GM19455 (cell line): Measurements from ENCODE around the gene PLEKHA8.

Source experiments
- ATAC-seq: cut with Tn5 transposase; IDR thresholded peaks from one replicate; pipeline ENCODE4 v1.9.1; 2021; ENCODE audit not compliant: unreplicated experiment

PLEKHA8 gene

DNA sequence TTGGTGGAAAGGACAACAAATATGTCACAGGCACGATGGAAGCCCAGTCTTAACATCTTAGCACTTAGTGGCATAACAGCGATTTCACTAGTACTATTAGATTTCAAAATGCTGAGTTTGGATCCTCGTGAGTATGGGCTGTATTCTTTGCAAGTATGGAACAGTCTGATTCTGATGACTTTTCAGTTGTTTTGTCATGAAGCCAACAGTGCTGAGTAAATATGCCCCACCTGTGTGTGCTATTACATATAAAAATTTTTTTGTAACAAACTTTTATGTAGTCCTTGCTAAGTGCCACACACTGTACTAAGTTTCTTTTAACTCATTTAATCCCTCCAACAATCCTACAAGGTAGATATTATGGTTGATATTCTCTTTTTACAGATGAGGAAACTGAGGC, 137.4 kb downstream of the PLEKHA8 start:
- ATAC-seq: no peak

- no peak for ATAC-seq
These were observed 138.1 kb downstream of the PLEKHA8 start for GRCh38 chr7:30166155-30166840.

GRCh38 chr7:30166841-30167235, 138.6 kb downstream of the PLEKHA8 start:
- no peak for ATAC-seq

DNA sequence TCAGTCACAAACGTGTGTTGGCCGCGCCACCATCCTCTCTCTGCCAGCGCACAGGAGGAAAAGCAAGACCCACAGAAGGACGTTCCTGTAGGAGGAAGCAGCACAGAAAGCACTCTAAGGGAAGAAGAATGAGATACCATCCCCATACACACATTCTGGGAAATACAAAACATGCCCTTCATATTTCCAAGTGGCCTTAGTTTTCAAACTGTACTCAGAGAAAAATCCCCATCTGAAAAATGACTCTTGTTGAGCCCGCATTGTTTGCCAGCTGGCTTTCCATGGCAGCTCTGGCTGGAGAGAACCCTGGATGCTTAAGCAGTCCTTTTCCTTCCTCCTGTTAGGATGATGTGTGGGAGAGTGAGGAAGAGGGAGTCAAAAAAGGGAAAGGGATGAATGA, 139.7 kb downstream of the PLEKHA8 start:
- no peak for ATAC-seq

DNA sequence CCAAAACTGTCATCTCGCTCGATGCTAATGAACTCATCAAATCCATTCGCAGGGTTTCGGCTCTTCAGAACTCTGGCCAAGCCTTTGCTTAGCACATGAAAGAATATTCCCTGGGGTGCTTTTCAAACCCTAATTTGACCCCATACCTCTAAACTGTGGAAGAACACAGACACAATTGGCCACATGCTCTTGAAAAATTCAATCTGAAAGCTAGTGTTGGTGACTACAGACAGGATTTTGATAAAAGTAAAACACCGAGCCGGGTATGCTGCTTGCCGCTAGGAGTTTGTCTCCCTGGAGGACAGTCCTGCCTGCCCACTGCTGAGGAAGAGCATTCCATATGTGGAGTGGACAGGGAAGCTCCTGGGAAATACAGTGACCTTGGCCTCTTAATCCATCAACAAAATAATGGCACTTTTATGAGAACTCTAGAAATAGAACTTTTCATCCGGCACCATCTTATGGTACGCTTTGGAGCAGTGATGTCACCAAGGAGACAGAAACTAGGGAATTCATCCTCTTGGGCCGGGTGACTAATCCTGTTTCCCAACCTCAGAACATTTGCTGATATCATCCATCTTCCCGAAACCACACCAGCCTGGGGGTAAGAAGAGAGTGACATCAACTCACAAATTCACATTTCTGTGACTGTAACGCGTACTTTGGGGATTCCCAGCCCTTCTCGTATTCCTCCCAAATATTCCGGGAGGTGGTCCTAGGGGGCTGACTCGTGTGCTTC, 140.8 kb downstream of the PLEKHA8 start:
- no peak for ATAC-seq

- no peak for ATAC-seq
These were observed 141.4 kb downstream of the PLEKHA8 start for GRCh38 chr7:30169579-30169978.

GRCh38 chr7:30170476-30171205, 142.4 kb downstream of the PLEKHA8 start:
- ATAC-seq: no peak

GRCh38 chr7:30171766-30172447, 143.7 kb downstream of the PLEKHA8 start:
- ATAC-seq: no peak

DNA sequence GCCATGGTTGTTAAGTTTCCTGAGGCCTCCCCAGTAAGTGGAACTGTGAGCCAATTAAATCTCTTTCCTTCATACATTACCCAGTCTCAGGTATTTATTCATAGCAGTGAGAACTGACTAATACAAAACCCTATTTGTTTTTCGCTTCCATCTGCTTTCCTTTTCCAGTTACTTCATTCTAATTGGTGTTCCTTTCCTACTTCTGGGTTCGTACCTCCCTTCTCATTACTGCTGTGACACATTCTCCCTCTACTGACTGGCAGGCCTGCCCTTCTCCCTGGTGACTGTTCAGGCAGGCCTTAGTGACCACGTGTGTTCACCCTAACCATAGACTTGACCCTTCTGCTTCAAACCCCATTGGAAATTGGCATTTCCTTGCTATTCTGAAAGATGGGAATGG, 144.2 kb downstream of the PLEKHA8 start:
- ATAC-seq: no peak

DNA sequence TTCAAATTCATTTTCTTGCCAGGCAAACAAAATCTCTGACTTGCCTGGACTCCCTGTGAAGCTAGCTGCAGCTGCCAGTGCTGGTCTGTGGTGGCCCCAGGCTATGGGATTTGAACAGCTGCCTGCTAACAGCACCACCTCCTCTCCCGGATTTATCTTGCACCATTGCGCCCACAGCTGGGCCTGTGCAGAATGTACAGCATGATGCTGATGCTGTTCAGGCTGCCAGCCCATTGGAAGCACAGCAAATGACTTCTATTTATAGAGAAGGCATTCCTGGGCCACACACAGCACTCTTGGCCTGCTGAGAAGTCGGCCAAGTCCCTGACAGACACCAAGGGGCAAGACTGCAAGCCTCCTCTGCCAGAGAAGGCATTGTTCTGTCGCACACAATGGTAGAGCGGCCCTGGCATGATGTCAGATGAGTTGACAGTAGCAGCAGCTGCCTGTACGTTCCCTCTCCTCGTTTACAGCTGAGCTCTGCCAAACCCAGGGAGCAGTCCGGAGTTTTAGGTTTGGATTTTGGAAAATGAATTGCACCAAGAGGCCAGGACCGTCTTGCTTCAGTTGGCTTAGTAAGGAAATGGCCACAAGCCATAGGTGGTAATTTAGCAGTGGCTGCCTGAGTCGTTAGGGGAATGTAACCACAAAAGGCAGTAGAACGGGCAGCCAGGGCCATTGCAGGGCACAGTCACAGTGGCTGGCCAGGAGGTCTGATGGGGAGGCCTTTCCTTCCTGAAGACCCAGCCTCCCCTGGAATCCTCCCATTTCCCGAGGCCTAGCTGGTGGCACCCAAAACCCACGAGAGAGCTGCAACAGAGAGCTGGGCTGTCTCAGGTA, 145.1 kb downstream of the PLEKHA8 start:
- ATAC-seq: no peak

DNA sequence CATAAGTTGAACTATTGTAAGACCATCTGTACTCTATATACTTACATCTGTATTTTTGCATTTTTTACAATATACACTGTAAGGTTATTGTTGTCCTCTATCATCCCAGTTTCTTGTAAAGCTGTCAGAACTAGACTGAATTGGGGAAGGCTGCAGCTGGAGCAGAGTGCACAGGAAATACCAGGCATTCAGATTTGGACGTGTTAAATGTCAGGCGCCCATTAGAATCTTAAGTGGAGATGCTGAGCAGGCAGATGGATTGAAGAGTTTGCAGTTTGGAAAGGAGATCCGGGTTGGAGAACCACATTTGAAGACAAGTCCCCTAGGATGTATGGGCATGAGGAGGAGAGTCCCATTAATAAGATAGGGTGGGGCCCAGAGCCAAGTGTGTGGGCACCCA, 147.0 kb downstream of the PLEKHA8 start:
- ATAC-seq: no peak

- ATAC-seq: no peak
These were observed 147.5 kb downstream of the PLEKHA8 start for GRCh38 chr7:30175636-30176147.

- no peak for ATAC-seq
These were observed 148.4 kb downstream of the PLEKHA8 start for GRCh38 chr7:30176463-30177109.

DNA sequence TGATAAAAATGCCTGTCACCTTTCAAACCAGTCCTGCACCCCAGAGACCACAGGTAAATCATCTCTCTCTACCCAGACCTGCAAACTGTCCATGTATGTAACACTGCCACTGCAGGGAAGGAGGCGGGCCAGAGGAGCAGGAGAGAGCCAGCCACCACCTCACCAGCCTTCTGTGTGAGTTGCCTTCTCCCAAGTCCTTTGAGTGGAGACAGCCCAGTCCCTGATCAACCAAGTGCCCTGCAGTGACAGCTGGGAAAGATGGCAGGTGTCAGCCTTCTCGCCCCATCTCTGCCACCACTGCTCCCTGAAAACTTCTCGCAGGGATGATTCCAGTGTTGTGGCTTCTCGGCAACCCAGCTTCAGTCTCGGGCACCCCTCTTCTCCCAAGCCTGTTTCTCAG, 149.0 kb downstream of the PLEKHA8 start:
- no peak for ATAC-seq

DNA sequence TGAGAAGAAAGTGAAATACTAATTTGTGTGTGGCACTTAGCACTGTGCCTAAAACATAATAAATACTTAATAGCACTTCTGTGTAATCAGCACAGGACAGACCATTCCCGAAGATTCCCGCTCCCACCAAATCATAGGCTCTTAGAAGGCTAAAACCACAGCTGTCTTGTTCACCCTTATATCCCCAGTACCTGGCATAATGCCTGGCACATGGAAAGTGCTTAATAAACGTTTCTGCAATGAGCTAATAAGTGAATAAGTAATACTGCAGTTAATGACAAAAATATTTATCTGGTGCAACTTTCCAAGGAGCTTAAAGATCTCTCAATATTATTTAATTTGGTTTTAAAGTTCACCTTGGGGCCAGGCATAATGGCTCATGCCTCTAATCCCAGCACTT, 149.8 kb downstream of the PLEKHA8 start:
- no peak for ATAC-seq

- ATAC-seq: peak; percentile 83
These were observed 150.7 kb downstream of the PLEKHA8 start for GRCh38 chr7:30178748-30179436.
